ENCODE measurements around the gene TMEM88. TPM values are rescaled to one million over a fixed set of nuclear protein-coding genes. Genes with fewer than 3 reads are reported as not detected.

Gene TMEM88
- total RNA-seq, 1 experiment from 2014 or later = 11.3 TPM

DNA sequence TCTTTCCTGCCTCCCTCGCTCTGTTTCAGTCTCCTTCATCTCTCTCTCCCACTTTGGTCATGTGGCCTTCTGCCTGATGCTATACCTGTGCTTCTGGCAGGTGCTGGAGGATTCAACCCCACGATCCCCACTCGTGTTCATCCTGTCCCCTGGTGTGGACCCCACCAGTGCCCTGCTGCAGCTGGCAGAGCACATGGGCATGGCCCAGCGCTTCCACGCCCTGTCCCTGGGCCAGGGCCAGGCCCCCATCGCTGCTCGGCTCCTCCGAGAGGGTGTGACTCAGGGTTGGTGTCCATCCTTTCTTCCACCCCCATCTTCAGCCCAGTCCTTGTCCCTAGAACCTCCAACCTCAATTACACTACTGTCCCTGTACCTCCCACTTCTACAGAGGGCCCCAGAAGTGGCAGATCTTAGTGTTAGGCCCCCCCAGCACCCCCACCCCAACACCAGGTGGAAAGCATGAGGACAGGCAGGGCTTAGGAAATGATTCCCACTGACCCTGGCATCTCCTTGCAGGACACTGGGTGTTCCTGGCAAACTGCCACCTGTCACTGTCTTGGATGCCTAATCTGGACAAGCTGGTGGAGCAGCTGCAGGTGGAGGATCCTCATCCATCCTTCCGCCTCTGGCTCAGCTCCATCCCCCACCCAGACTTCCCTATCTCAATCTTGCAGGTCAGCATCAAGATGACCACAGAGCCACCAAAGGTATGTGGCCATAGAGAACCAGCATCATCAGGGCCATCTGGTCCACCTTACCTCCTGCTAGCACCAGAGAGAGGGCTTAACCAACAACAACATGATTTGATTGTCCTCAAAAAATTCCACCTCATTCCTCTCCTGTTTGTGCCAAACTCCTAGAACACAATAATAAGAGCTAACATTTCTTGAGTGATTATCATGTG is 30.6 kb upstream of the TMEM88 start:
- H4K91ac ChIP-seq (ENCODE audit: insufficient read length, low read depth, low read length) = no peak overlapping the region
- no peak overlapping the region for H3K4ac ChIP-seq (ENCODE audit: low read depth, low read length)
- no peaks in the 10 kb centered on the region for H3K79me1 ChIP-seq (ENCODE audit: insufficient read depth, low read depth, low read length, poor library complexity, severe bottlenecking)
- no peak overlapping the region for H3K18ac ChIP-seq (ENCODE audit: insufficient read length, low read depth, low read length)
- H2AFZ ChIP-seq (ENCODE audit: low read length) = no peak overlapping the region
- Mint-ChIP-seq H3K4me1 (peaks cover 8 to 18% of the 10 kb centered on the region in 2 experiments), H3K4me3 (no peak overlapping the region), H3K27ac (no peak overlapping the region), H3K9me3 (no peaks in the 10 kb centered on the region), H3K36me3 (ENCODE audit: insufficient read depth in 1 of 3, low read depth in 3 of 3) (no peaks in the 10 kb centered on the region), H3K27me3 (ENCODE audit: low read depth) (peaks cover 65% of the 10 kb centered on the region)
- no peak overlapping the region for H3T11ph ChIP-seq (ENCODE audit: low read length)
- H3K56ac ChIP-seq (ENCODE audit: insufficient read length, low read depth, low read length) = no peak overlapping the region
- H4K5ac ChIP-seq (ENCODE audit: insufficient read length, low read depth, low read length) = no peak overlapping the region
- no peaks in the 10 kb centered on the region for H4K20me1 ChIP-seq (ENCODE audit: control insufficient read depth, insufficient read depth, insufficient read length)
- H2BK15ac ChIP-seq (ENCODE audit: low read depth, low read length) = no peak overlapping the region
- H3K14ac ChIP-seq (ENCODE audit: insufficient read depth, low read length) = no peak overlapping the region
- H3K9ac ChIP-seq (ENCODE audit: extremely low read depth, insufficient read length, low read length) = no peak overlapping the region
- H4K8ac ChIP-seq (replicated peaks; ENCODE audit: insufficient read length, low read depth, low read length) = no peak overlapping the region
- no CpG with 5 or more reads among the region's 9 CpGs for WGBS (ENCODE audit: extremely low coverage, insufficient read length, low lambda C conversion rate)
- H2BK120ac ChIP-seq (ENCODE audit: low read depth, low read length, poor library complexity, severe bottlenecking) = no peak overlapping the region
- no peak overlapping the region for H2BK20ac ChIP-seq (ENCODE audit: low read depth, low read length, poor library complexity, severe bottlenecking)
- no peaks in the 10 kb centered on the region for H3K23me2 ChIP-seq (ENCODE audit: insufficient read length, low read depth, low read length, poor library complexity, severe bottlenecking)
- no peak overlapping the region for H2AK5ac ChIP-seq (ENCODE audit: insufficient read length, low read length)
- H2BK5ac ChIP-seq (ENCODE audit: insufficient read length, low read length) = no peak overlapping the region
- H3K27ac ChIP-seq (ENCODE audit: insufficient read length, low read depth, low read length) = no peak overlapping the region
- H3K9me3 ChIP-seq (ENCODE audit: control insufficient read depth, low read depth, low read length) = no peaks in the 10 kb centered on the region
- TF ChIP-seq, protein P1, sequence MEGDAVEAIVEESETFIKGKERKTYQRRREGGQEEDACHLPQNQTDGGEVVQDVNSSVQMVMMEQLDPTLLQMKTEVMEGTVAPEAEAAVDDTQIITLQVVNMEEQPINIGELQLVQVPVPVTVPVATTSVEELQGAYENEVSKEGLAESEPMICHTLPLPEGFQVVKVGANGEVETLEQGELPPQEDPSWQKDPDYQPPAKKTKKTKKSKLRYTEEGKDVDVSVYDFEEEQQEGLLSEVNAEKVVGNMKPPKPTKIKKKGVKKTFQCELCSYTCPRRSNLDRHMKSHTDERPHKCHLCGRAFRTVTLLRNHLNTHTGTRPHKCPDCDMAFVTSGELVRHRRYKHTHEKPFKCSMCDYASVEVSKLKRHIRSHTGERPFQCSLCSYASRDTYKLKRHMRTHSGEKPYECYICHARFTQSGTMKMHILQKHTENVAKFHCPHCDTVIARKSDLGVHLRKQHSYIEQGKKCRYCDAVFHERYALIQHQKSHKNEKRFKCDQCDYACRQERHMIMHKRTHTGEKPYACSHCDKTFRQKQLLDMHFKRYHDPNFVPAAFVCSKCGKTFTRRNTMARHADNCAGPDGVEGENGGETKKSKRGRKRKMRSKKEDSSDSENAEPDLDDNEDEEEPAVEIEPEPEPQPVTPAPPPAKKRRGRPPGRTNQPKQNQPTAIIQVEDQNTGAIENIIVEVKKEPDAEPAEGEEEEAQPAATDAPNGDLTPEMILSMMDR (conservative IDR thresholded peaks at IDR 0.05) = no peak
- H2BK12ac ChIP-seq (ENCODE audit: insufficient read length, low read depth, low read length) = no peak overlapping the region
- no peak overlapping the region for H3K4me2 ChIP-seq (ENCODE audit: insufficient read depth, insufficient read length, low read length)
- no peaks in the 10 kb centered on the region for H3K4me1 ChIP-seq (ENCODE audit: insufficient read depth, low read length)
- DNase-seq = no peak
- no peaks in the 10 kb centered on the region; the same call in 1 of the 2 replicates for H3K27me3 ChIP-seq (ENCODE audit: insufficient read depth, low read length)
- no peaks in the 10 kb centered on the region for H3K79me2 ChIP-seq (ENCODE audit: insufficient read depth, low read length)
- no peak overlapping the region for H3K23ac ChIP-seq (ENCODE audit: insufficient read length, low read depth, low read length)
